Measurements from ENCODE around the gene SEC22C.

SEC22C gene

GRCh38 chr3:42513521-42513920, 68.2 kb downstream of the SEC22C start:
- H3K23ac ChIP-seq (ENCODE audit: low read depth, low read length, poor library complexity) = peak overlapping the region; percentile 57
- no peak overlapping the region for H3K18ac ChIP-seq (ENCODE audit: low read length)
- H2BK15ac ChIP-seq (ENCODE audit: low read length) = peak overlapping the region; percentile 16
- H3K4ac ChIP-seq (ENCODE audit: low read length) = no peak overlapping the region
- H2AFZ ChIP-seq (ENCODE audit: low read length) = no peak overlapping the region
- no peaks in the 10 kb centered on the region for H3K79me1 ChIP-seq (ENCODE audit: low read depth, low read length)
- no peak for DNase-seq (ENCODE audit: low spot score)
- peaks cover 0 to 6% (median 0%) of the 10 kb centered on the region in 3 experiments for H3K27me3 ChIP-seq (ENCODE audit: control insufficient read depth in 3 of 3, insufficient read depth in 3 of 3, low read depth in 1 of 3, low read length in 3 of 3)
- H4K91ac ChIP-seq (ENCODE audit: low read depth, low read length, poor library complexity) = no peak overlapping the region
- H3K4me3 ChIP-seq (ENCODE audit: low read length in 2 of 2) = no peak overlapping the region
- peak overlapping the region; percentile 58 for H2BK5ac ChIP-seq (ENCODE audit: low read length)
- peak overlapping the region; percentile 10 for H3K14ac ChIP-seq (ENCODE audit: low read length)
- no peaks in the 10 kb centered on the region for H3K36me3 ChIP-seq (replicated peaks in 1 of 2; ENCODE audit: control insufficient read depth in 2 of 2, insufficient read depth in 2 of 2, low read length in 2 of 2)
- no peak overlapping the region for H3K4me2 ChIP-seq (ENCODE audit: insufficient read depth, low read length, poor library complexity, severe bottlenecking)
- no peak overlapping the region for H4K8ac ChIP-seq (ENCODE audit: low read depth, low read length)
- H2AK5ac ChIP-seq (ENCODE audit: low read depth, low read length) = peak overlapping the region; percentile 77
- H2BK120ac ChIP-seq (ENCODE audit: low read depth, low read length) = no peak overlapping the region
- WGBS, 2 donors (ENCODE audit: extremely low coverage in 2 of 2, insufficient read length in 2 of 2, insufficient replicate concordance in 1 of 2) = no CpG with 5 or more reads among the region's 6 CpGs
- H3K9ac ChIP-seq (ENCODE audit: low read depth, low read length, poor library complexity) = no peak overlapping the region
- H3K4me1 ChIP-seq (ENCODE audit: control insufficient read depth in 2 of 2, insufficient read depth in 1 of 2, low read depth in 1 of 2, low read length in 2 of 2) = no peaks in the 10 kb centered on the region
- no peaks in the 10 kb centered on the region for H3K9me3 ChIP-seq (replicated peaks in 1 of 2; ENCODE audit: control insufficient read depth in 2 of 2, insufficient read depth in 1 of 2, low read depth in 1 of 2, low read length in 2 of 2)
- no peak overlapping the region for H2BK12ac ChIP-seq (ENCODE audit: low read length)
- no peak overlapping the region for H3K27ac ChIP-seq (replicated peaks; ENCODE audit: low read length)

- no peak overlapping the region for H3K23ac ChIP-seq (ENCODE audit: low read depth, low read length, poor library complexity)
- H3K14ac ChIP-seq (ENCODE audit: low read length) = no peak overlapping the region
- peaks cover 0 to 7% (median 0%) of the 10 kb centered on the region in 3 experiments for H3K27me3 ChIP-seq (ENCODE audit: control insufficient read depth in 3 of 3, insufficient read depth in 3 of 3, low read depth in 1 of 3, low read length in 3 of 3)
- no peak overlapping the region for H3K4me3 ChIP-seq (ENCODE audit: low read length in 2 of 2)
- no peaks in the 10 kb centered on the region for H3K36me3 ChIP-seq (replicated peaks in 1 of 2; ENCODE audit: control insufficient read depth in 2 of 2, insufficient read depth in 2 of 2, low read length in 2 of 2)
- WGBS, 2 donors (ENCODE audit: extremely low coverage in 2 of 2, insufficient read length in 2 of 2, insufficient replicate concordance in 1 of 2) = no CpG with 5 or more reads among the region's 3 CpGs
- DNase-seq (ENCODE audit: low spot score) = no peak
- H3K9ac ChIP-seq (ENCODE audit: low read depth, low read length, poor library complexity) = no peak overlapping the region
- no peak overlapping the region for H4K91ac ChIP-seq (ENCODE audit: low read depth, low read length, poor library complexity)
- H4K8ac ChIP-seq (ENCODE audit: low read depth, low read length) = no peak overlapping the region
- H2BK15ac ChIP-seq (ENCODE audit: low read length) = no peak overlapping the region
- H3K18ac ChIP-seq (ENCODE audit: low read length) = no peak overlapping the region
- no peak overlapping the region for H2AFZ ChIP-seq (ENCODE audit: low read length)
- H2AK5ac ChIP-seq (ENCODE audit: low read depth, low read length) = peak overlapping the region; percentile 77
- H3K4me1 ChIP-seq (ENCODE audit: control insufficient read depth in 2 of 2, insufficient read depth in 1 of 2, low read depth in 1 of 2, low read length in 2 of 2) = no peaks in the 10 kb centered on the region
- H3K79me1 ChIP-seq (ENCODE audit: low read depth, low read length) = no peaks in the 10 kb centered on the region
- no peak overlapping the region for H3K4me2 ChIP-seq (ENCODE audit: insufficient read depth, low read length, poor library complexity, severe bottlenecking)
- peak overlapping the region; percentile 58 for H2BK5ac ChIP-seq (ENCODE audit: low read length)
- H2BK12ac ChIP-seq (ENCODE audit: low read length) = no peak overlapping the region
- H2BK120ac ChIP-seq (ENCODE audit: low read depth, low read length) = no peak overlapping the region
- no peaks in the 10 kb centered on the region for H3K9me3 ChIP-seq (replicated peaks in 1 of 2; ENCODE audit: control insufficient read depth in 2 of 2, insufficient read depth in 1 of 2, low read depth in 1 of 2, low read length in 2 of 2)
- H3K4ac ChIP-seq (ENCODE audit: low read length) = no peak overlapping the region
- H3K27ac ChIP-seq (replicated peaks; ENCODE audit: low read length) = no peak overlapping the region
Measured at GRCh38 chr3:42513121-42513520, 68.6 kb downstream of the SEC22C start.

DNA sequence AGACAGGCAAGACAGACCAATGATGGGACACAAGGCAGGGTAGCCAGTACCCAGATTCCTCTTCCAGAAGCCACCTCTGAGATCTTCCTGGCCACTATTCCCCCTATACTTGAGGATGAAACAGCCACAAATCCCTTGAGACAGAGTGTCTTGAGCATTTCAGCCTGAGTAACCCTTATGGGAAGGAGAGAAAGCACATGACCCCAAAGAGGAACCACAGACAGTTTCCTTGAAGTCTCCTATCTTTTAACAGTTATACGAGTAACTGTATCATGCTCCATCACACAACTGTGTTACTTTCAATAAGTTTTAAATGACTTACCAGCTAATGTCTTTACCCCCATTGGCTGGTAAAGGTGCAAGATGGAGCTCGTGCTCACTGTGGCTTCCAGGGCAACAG, 70.0 kb downstream of the SEC22C start:
- Histone ChIP-seq H4K8ac (ENCODE audit: low read depth, low read length) (no peak overlapping the region), H2BK5ac (ENCODE audit: low read length) (no peak overlapping the region), H3K9ac (ENCODE audit: low read depth, low read length, poor library complexity) (no peak overlapping the region), H3K79me1 (ENCODE audit: low read depth, low read length) (no peaks in the 10 kb centered on the region), H2AK5ac (ENCODE audit: low read depth, low read length) (no peak overlapping the region), H3K4ac (ENCODE audit: low read length) (no peak overlapping the region), H2AFZ (ENCODE audit: low read length) (no peak overlapping the region), H2BK120ac (ENCODE audit: low read depth, low read length) (no peak overlapping the region), H3K36me3 (replicated peaks in 1 of 2; ENCODE audit: control insufficient read depth in 2 of 2, insufficient read depth in 2 of 2, low read length in 2 of 2) (no peaks in the 10 kb centered on the region), H3K4me2 (ENCODE audit: insufficient read depth, low read length, poor library complexity, severe bottlenecking) (no peak overlapping the region), H3K14ac (ENCODE audit: low read length) (no peak overlapping the region), H2BK15ac (ENCODE audit: low read length) (no peak overlapping the region), H3K18ac (ENCODE audit: low read length) (no peak overlapping the region), H3K4me3 (ENCODE audit: low read length in 2 of 2) (no peak overlapping the region), H3K27ac (replicated peaks; ENCODE audit: low read length) (no peak overlapping the region), H3K27me3 (ENCODE audit: control insufficient read depth in 3 of 3, insufficient read depth in 3 of 3, low read depth in 1 of 3, low read length in 3 of 3) (peaks cover 0 to 20% (median 0%) of the 10 kb centered on the region in 3 experiments), H2BK12ac (ENCODE audit: low read length) (no peak overlapping the region), H3K4me1 (ENCODE audit: control insufficient read depth in 2 of 2, insufficient read depth in 1 of 2, low read depth in 1 of 2, low read length in 2 of 2) (no peaks in the 10 kb centered on the region), H4K91ac (ENCODE audit: low read depth, low read length, poor library complexity) (no peak overlapping the region), H3K23ac (ENCODE audit: low read depth, low read length, poor library complexity) (no peak overlapping the region), H3K9me3 (replicated peaks in 1 of 2; ENCODE audit: control insufficient read depth in 2 of 2, insufficient read depth in 1 of 2, low read depth in 1 of 2, low read length in 2 of 2) (no peaks in the 10 kb centered on the region)
- WGBS, 2 donors (ENCODE audit: extremely low coverage in 2 of 2, insufficient read length in 2 of 2, insufficient replicate concordance in 1 of 2) = no CpG with 5 or more reads among the region's 2 CpGs
- DNase-seq (ENCODE audit: low spot score) = no peak

GRCh38 chr3:42511201-42511600, 70.6 kb downstream of the SEC22C start:
- H3K4me2 ChIP-seq (ENCODE audit: insufficient read depth, low read length, poor library complexity, severe bottlenecking) = no peak overlapping the region
- no peaks in the 10 kb centered on the region for H3K4me1 ChIP-seq (ENCODE audit: control insufficient read depth in 2 of 2, insufficient read depth in 1 of 2, low read depth in 1 of 2, low read length in 2 of 2)
- H3K79me1 ChIP-seq (ENCODE audit: low read depth, low read length) = no peaks in the 10 kb centered on the region
- H3K27me3 ChIP-seq (ENCODE audit: control insufficient read depth in 3 of 3, insufficient read depth in 3 of 3, low read depth in 1 of 3, low read length in 3 of 3) = peaks cover 0 to 23% (median 0%) of the 10 kb centered on the region in 3 experiments
- no peak overlapping the region for H4K8ac ChIP-seq (ENCODE audit: low read depth, low read length)
- H3K23ac ChIP-seq (ENCODE audit: low read depth, low read length, poor library complexity) = no peak overlapping the region
- H2BK120ac ChIP-seq (ENCODE audit: low read depth, low read length) = no peak overlapping the region
- no peaks in the 10 kb centered on the region for H3K9me3 ChIP-seq (replicated peaks in 1 of 2; ENCODE audit: control insufficient read depth in 2 of 2, insufficient read depth in 1 of 2, low read depth in 1 of 2, low read length in 2 of 2)
- no peak overlapping the region for H3K4ac ChIP-seq (ENCODE audit: low read length)
- H3K14ac ChIP-seq (ENCODE audit: low read length) = no peak overlapping the region
- no peak overlapping the region for H2AK5ac ChIP-seq (ENCODE audit: low read depth, low read length)
- H3K9ac ChIP-seq (ENCODE audit: low read depth, low read length, poor library complexity) = no peak overlapping the region
- no peak overlapping the region for H2AFZ ChIP-seq (ENCODE audit: low read length)
- no peak overlapping the region for H2BK12ac ChIP-seq (ENCODE audit: low read length)
- no peak overlapping the region for H3K27ac ChIP-seq (replicated peaks; ENCODE audit: low read length)
- no peak overlapping the region for H3K18ac ChIP-seq (ENCODE audit: low read length)
- H2BK5ac ChIP-seq (ENCODE audit: low read length) = no peak overlapping the region
- no peak overlapping the region for H4K91ac ChIP-seq (ENCODE audit: low read depth, low read length, poor library complexity)
- no peak overlapping the region for H2BK15ac ChIP-seq (ENCODE audit: low read length)
- no CpG with 5 or more reads among the region's 1 CpG for WGBS, 2 donors (ENCODE audit: extremely low coverage in 2 of 2, insufficient read length in 2 of 2, insufficient replicate concordance in 1 of 2)
- no peak for DNase-seq (ENCODE audit: low spot score)
- no peak overlapping the region for H3K4me3 ChIP-seq (ENCODE audit: low read length in 2 of 2)
- H3K36me3 ChIP-seq (replicated peaks in 1 of 2; ENCODE audit: control insufficient read depth in 2 of 2, insufficient read depth in 2 of 2, low read length in 2 of 2) = no peaks in the 10 kb centered on the region
